IPS-18a (cell line): Measurements from ENCODE around the gene RAPH1.
"Not testable (repeated sequence)": the region's sequence is repeated elsewhere in the genome, so short reads cannot be mapped to it uniquely, and the experiment has no call there.

ENCODE experiments used
- H3K27ac ChIP-seq: one replicate; pipeline ENCODE4 v1.5.1; 2013; ENCODE audit warnings: low read length
- H3K27me3 ChIP-seq: one replicate; pipeline ENCODE4 v1.6.1; 2013; ENCODE audit warnings: mild to moderate bottlenecking, low read length; ENCODE audit not compliant: control insufficient read depth, insufficient read depth
- H3K36me3 ChIP-seq: one replicate; pipeline ENCODE4 v1.6.1; 2013; ENCODE audit warnings: low read depth, low read length; ENCODE audit not compliant: control insufficient read depth
- H3K4me1 ChIP-seq: one replicate; pipeline ENCODE4 v1.6.1; 2013; ENCODE audit warnings: low read depth, low read length; ENCODE audit not compliant: control insufficient read depth
- H3K4me3 ChIP-seq: one replicate; pipeline ENCODE4 v1.5.1; 2013; ENCODE audit warnings: low read length
- H3K9ac ChIP-seq: one replicate; pipeline ENCODE4 v1.6.1; 2013; ENCODE audit warnings: mild to moderate bottlenecking, low read length, moderate library complexity
- H3K9me3 ChIP-seq: one replicate; pipeline ENCODE4 v1.6.1; 2013; ENCODE audit warnings: low read depth, low read length; ENCODE audit not compliant: control insufficient read depth

RAPH1 gene

DNA sequence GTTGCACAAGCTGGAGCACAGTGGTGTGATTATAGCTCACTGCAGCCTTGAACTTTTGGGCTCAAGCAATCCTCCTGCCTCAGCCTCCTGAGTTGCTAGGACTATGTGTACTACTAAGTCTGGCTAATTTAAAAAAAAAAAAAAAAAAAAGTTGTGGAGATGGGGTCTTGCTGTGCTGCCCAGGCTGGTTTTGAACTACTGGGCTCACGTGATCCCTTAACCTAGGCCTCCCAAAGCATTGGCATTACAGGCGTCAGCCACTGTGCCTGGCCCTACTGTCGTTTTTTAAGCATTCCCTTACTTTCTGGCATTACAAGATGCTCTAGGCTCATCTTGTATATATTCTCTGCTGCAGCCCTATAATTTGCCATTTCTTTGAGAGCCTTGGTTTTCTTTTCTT is 88.3 kb downstream of the RAPH1 start:
- Histone ChIP-seq H3K27me3 (no peaks in the 10 kb centered on the region), H3K36me3 (peaks cover 21% of the 10 kb centered on the region), H3K9me3 (no peaks in the 10 kb centered on the region), H3K4me3 (no peak overlapping the region), H3K27ac (no peak overlapping the region), H3K4me1 (no peaks in the 10 kb centered on the region), H3K9ac (no peak overlapping the region)

DNA sequence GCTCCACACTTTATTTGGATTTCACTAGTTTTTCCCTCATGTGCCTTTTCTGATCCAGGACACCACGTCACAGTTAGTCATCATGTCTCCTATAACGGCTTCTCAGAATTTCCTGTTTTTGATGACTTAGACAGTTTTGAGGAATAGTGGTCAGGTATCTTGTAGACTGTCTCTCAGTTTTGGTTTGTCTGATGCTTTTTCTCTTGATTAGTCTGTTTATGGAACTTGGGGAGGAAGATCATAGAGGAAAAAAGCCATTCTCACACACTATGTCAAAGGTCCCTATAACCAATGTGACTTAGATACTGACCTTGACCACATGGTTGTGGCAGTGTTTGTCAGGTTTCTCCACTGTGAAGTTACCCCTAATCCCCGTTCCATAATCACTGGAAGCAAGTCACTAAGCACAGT is 89.0 kb downstream of the RAPH1 start:
- Histone ChIP-seq H3K4me1 (no peaks in the 10 kb centered on the region), H3K9ac (no peak overlapping the region), H3K9me3 (no peaks in the 10 kb centered on the region), H3K27me3 (no peaks in the 10 kb centered on the region), H3K4me3 (no peak overlapping the region), H3K27ac (no peak overlapping the region), H3K36me3 (peaks cover 18% of the 10 kb centered on the region)

DNA sequence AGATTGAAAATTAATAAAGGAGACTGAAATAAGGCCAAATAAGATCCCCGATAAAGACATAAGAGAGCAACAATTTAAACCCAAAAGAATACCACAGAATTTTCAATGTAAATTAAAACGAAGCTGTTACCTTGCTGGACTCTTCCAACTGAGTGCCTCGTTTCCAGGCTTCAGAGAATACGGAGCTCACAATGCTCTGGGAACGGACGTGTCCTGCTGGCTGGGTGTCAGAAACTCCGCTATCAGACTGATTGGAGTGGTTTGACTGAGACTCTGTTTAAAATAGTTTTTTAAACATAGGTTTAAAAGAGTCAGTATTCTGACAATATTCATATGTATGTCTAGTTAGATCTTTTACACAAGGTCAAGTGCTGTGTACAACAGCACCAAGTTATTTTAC is 90.4 kb downstream of the RAPH1 start:
- H3K27ac ChIP-seq, result no peak overlapping the region
- H3K36me3 ChIP-seq, result peaks cover 18% of the 10 kb centered on the region
- no peak overlapping the region for H3K4me3 ChIP-seq
- H3K27me3 ChIP-seq, result no peaks in the 10 kb centered on the region
- no peak overlapping the region for H3K9ac ChIP-seq
- H3K4me1 ChIP-seq, result no peaks in the 10 kb centered on the region
- H3K9me3 ChIP-seq, result no peaks in the 10 kb centered on the region

DNA sequence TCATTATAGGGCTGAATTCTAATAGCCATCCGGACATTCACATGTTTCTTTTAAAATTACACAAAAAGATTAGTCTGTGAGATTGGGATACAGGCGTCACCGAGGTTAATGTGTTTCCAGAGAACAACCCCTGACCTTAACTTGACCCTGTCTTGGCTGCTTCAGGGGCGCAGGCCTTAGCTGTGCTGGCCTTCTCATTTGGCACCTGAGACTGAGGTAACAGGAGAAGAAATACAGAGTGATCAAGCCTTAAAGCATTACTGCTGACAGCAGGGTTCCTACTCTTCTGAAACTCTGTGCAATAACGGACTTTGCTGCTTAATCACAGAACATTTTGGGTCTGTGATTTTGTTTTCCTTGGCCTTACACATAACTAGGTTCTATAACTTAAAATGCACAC is 92.6 kb downstream of the RAPH1 start:
- Histone ChIP-seq H3K36me3 (peaks cover 16% of the 10 kb centered on the region), H3K9me3 (no peaks in the 10 kb centered on the region), H3K4me1 (no peaks in the 10 kb centered on the region), H3K4me3 (no peak overlapping the region), H3K27me3 (no peaks in the 10 kb centered on the region), H3K9ac (no peak overlapping the region), H3K27ac (no peak overlapping the region)

DNA sequence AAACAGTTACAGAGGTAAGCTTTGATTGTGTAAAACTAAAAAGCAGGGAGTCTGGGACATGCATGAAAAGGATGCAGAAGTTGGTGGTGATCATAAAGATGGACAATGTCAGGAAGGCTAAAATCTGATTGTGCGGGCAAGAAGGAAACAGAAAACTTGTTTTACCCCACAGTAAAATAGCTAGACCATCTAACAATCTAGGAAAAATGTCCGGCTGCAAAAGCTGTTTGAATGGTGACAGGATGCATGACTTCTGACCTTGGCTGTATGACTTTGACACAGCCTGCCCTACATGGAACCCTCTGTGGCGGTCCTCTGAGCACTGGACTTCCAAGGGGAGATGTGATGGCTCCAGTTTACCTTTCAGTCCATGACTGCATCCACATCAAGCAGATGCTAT is 93.6 kb downstream of the RAPH1 start:
- H3K36me3 ChIP-seq, result peaks cover 16% of the 10 kb centered on the region
- no peak overlapping the region for H3K9ac ChIP-seq
- no peaks in the 10 kb centered on the region for H3K4me1 ChIP-seq
- H3K27ac ChIP-seq, result no peak overlapping the region
- no peaks in the 10 kb centered on the region for H3K9me3 ChIP-seq
- H3K4me3 ChIP-seq, result no peak overlapping the region
- H3K27me3 ChIP-seq, result no peaks in the 10 kb centered on the region

DNA sequence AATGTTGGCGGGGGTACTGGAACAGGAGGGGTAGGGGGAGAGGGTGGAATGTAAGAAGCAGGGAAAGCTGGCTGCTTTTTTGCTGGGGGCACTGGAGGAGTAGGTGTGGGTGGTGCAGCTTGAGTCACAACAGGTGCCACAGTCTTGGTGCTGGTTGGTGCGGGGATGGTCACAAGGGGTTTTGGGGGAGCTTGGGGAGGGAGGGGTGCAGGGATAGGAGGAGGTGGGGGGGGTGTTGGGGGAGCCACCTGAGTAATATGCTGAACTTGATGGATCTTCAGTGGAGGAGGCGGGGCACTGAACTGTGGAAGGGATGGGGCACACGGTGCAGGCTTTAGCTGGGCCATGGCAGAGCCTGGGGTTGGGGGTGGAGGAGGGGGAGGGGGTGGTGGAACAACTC is 94.4 kb downstream of the RAPH1 start:
- Histone ChIP-seq H3K36me3 (peaks cover 16% of the 10 kb centered on the region), H3K27me3 (no peaks in the 10 kb centered on the region), H3K9ac (no peak overlapping the region), H3K4me1 (no peaks in the 10 kb centered on the region), H3K27ac (no peak overlapping the region), H3K4me3 (no peak overlapping the region), H3K9me3 (no peaks in the 10 kb centered on the region)

DNA sequence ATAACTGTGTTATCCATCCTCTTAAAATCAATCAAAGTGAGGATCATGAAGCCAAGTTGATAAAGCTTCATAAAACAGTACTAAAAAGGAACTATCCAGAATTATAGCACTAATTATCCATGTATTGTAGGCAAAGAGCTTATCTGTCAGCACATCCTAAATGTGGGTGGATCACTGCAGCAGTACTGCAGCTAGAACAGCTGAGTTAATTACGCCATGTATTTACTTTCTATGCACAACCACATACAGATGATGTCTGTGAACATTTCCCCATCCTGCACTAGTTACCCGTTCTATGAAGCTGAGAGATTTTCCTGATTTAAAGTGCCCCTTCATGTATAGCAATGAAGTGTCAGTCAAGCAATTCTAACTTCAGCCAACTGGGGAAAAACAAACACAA is 96.6 kb downstream of the RAPH1 start:
- Histone ChIP-seq H3K9ac (no peak overlapping the region), H3K9me3 (no peaks in the 10 kb centered on the region), H3K36me3 (peaks cover 16% of the 10 kb centered on the region), H3K27me3 (no peaks in the 10 kb centered on the region), H3K27ac (no peak overlapping the region), H3K4me3 (no peak overlapping the region), H3K4me1 (no peaks in the 10 kb centered on the region)

DNA sequence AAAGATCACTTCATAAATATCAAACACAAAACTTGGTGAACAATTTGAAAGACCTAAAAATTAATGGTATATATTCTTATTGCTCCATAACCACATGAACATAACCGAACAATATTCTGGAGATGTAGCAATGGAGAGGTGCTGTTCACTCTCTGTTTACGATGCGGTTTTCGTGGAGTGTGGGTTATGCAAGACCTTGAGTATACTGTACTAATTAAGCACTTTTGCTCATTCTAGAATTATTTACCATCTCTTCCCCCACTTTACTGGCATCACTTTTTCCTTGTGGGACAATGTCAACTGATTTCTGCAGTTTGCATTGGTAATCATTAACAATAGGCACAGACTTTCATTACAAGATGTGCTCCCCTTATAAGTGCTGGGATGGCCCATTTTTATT is 97.6 kb downstream of the RAPH1 start:
- Histone ChIP-seq H3K4me3 (no peak overlapping the region), H3K9me3 (no peaks in the 10 kb centered on the region), H3K4me1 (no peaks in the 10 kb centered on the region), H3K9ac (no peak overlapping the region), H3K27ac (no peak overlapping the region), H3K36me3 (peaks cover 19% of the 10 kb centered on the region), H3K27me3 (no peaks in the 10 kb centered on the region)

DNA sequence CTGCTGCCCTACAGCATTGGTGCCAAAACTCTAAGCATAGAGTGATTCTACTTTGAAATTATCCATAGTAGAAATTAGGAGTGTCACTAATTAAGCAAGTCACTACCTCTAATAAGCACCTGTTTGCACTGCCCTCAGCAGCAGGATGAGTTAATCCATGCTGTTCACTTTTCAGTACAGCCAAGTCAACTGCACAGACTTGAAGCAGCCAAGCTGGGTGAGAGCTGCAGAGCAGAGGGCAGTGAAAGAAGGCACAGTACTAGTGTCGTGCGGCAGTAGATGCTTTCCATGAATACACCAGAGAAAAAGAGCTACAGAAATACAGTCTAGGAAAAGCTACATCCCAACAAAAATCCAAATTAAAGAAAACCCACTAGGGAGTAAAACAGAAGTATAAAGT is 98.6 kb downstream of the RAPH1 start:
- peaks cover 11% of the 10 kb centered on the region for H3K36me3 ChIP-seq
- H3K4me1 ChIP-seq, result no peaks in the 10 kb centered on the region
- H3K27ac ChIP-seq, result no peak overlapping the region

DNA sequence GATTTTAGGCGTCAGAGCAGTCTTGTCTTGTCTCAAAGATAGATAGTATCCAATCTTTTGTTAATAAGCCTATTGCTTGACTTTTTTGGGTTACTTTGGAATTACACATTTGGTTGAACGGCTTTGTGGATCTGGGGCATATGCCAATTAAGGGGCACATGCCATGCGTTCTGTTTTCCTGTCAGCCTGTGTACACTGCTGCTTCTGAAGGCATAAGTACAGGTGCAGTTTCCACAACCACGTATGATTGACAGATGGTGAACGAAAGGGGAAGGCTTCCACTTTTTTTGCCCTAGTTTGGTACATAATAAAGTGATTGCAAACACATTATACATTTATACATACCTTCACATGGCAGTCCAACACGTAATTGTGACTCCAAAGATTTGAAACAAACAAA is 102.3 kb downstream of the RAPH1 start:
- Histone ChIP-seq H3K36me3 (peaks cover 24% of the 10 kb centered on the region), H3K9ac (no peak overlapping the region)

More for the DNA sequence above, 98.6 kb downstream of the RAPH1 start:
- Histone ChIP-seq H3K4me3 (no peak overlapping the region), H3K9me3 (no peaks in the 10 kb centered on the region), H3K9ac (no peak overlapping the region), H3K27me3 (no peaks in the 10 kb centered on the region)

DNA sequence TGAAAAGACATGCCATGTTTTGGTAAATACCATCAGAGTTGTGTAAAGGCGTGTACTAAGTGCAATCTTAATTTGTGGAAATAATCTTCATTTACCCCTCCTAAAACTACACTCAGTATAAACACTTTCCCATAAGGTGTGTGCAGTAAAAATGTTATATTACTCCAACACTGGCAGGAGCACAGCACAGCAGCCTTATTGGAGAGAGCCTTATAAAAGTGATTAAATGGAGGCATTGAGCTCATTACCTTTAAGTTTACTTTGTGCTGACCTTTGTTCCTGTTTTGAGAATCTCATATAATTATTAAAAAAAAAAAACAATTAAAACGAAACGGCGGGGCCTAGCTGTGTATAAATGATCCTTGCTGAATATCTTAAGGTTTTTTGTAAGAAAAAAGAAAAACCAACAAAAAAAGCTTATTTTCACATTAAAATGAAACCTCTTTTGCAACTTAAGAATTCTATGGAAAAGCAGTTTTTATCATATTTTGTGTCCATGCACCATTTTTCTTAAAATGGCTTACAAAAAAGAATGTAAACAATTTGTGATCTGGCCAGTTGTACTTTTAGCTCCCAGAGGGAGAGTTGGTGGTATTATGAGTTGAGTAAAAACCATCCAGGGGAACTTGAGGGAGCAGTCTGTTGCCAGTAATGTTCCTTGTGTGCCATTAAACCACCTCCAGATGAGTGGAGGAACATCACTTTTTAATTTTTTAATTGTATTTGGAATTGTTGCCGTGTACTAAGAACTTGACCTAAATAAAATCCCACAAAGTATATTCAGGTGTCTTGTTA is 103.5 kb downstream of the RAPH1 start:
- no peaks in the 10 kb centered on the region for H3K9me3 ChIP-seq
- H3K36me3 ChIP-seq, result peaks cover 35% of the 10 kb centered on the region
- no peaks in the 10 kb centered on the region for H3K27me3 ChIP-seq
- no peak overlapping the region for H3K27ac ChIP-seq
- no peak overlapping the region for H3K4me3 ChIP-seq
- H3K4me1 ChIP-seq, result no peaks in the 10 kb centered on the region
- H3K9ac ChIP-seq, result no peak overlapping the region

More for the DNA sequence above, 102.3 kb downstream of the RAPH1 start:
- H3K4me3 ChIP-seq, result no peak overlapping the region
- no peak overlapping the region for H3K27ac ChIP-seq
- no peaks in the 10 kb centered on the region for H3K4me1 ChIP-seq
- H3K9me3 ChIP-seq, result no peaks in the 10 kb centered on the region
- no peaks in the 10 kb centered on the region for H3K27me3 ChIP-seq

DNA sequence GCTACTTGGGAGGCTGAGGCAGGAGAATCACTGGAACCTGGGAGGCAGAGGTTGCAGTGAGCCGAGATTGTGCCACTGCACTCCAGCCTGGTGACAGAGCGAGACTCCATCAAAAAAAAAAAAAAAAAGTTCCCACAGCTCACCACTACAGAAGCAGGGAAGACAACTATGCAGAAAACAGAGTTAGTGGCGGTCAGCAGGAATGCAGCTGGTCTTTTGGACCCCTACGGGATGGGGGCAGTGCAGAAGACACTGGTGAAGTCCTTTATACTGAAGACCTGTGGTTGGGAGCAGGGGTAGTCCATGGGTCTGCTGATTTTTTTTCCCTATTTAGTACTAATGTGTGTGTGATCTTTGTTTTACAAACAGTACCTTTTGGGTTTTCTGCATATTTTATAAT is 105.5 kb downstream of the RAPH1 start:
- not testable (repeated sequence) for H3K27me3 ChIP-seq, H3K9me3 ChIP-seq, H3K4me1 ChIP-seq, H3K4me3 ChIP-seq, H3K9ac ChIP-seq, H3K27ac ChIP-seq
- H3K36me3 ChIP-seq, result peaks cover 42% of the 10 kb centered on the region
